Gastrocnemius medialis (tissue), 4 donors: Measurements from ENCODE around the gene SYT7. TPM values are rescaled to one million over a fixed set of nuclear protein-coding genes. Genes with fewer than 3 reads are reported as not detected.

Source experiments
- ATAC-seq, 2 donors: fragments of 150-250 bp; one replicate each; pipeline ENCODE4 v1.9.1; 2016
- DNase-seq, 2 donors: peaks; one replicate each; pipeline ENCODE4 v3.0.0-alpha.2; 2019
- H3K27ac ChIP-seq, 4 donors: fragments of 200-600 bp; sonication (generic); 1 replicate in 1 of 4; 2 replicates in 3 of 4; pipeline ENCODE4 v1.5.1; 2016 to 2018; ENCODE audit warnings: mild to moderate bottlenecking in 2 of 4, moderate library complexity in 1 of 4
- H3K27me3 ChIP-seq, 3 donors: fragments of 200-600 bp; sonication (generic) in 2 of 3; 1 replicate in 1 of 3; 2 replicates in 2 of 3; pipeline versions ENCODE4 v1.5.1 to v1.6.0; 2016 to 2019; ENCODE audit warnings: mild to moderate bottlenecking in 1 of 3, moderate library complexity in 1 of 3
- H3K36me3 ChIP-seq, 2 donors: fragments of 200-600 bp; sonication (generic) in 1 of 2; one replicate each; pipeline ENCODE4 v1.5.1; 2017 to 2018
- H3K4me1 ChIP-seq, 2 donors: fragments of 200-600 bp; sonication (generic) in 1 of 2; one replicate each; pipeline ENCODE4 v1.5.1; 2016 to 2017; ENCODE audit warnings: mild to moderate bottlenecking in 2 of 2
- H3K4me3 ChIP-seq, 4 donors: fragments of 200-600 bp; sonication (generic) in 3 of 4; 1 replicate in 1 of 4; 2 replicates in 3 of 4; pipeline ENCODE4 v1.5.1; 2016 to 2019; ENCODE audit warnings: mild to moderate bottlenecking in 2 of 4
- H3K9me3 ChIP-seq, 3 donors: fragments of 200-600 bp; sonication (generic) in 2 of 3; 1 replicate in 1 of 3; 2 replicates in 2 of 3; pipeline ENCODE4 v1.5.1; 2016 to 2019
- POLR2A ChIP-seq, 2 donors: fragments of 450-650 bp; IDR thresholded peaks; one replicate each; pipeline ENCODE4 v1.6.1; 2017; ENCODE audit warnings: antibody characterized with exemption in 2 of 2, mild to moderate bottlenecking in 2 of 2, moderate library complexity in 2 of 2
- in situ Hi-C, 4 donors: fragments of 200-750 bp; cut with MboI; loops; one replicate each; pipeline versions ENCODE4 v1.15.0 to v1.8.0; 2017; ENCODE audit warnings: low sequenced_read_pairs in 4 of 4
- intact Hi-C: fragments of 100-400 bp; cut with DNase I; formaldehyde crosslinking; loops from one replicate; pipeline ENCODE4 v1.15.1; 2023; ENCODE audit warnings: low total_unique reads
- total RNA-seq, 4 donors: library from RNA; depleted of rRNA; stranded (reverse); fragments of >200 nt; gene quantifications; one replicate each; pipeline versions ENCODE4 v1.1.0 to v1.2.3, GENCODE V29; 2016
- TF ChIP-seq, protein P1 (sequence below), 5 experiments: fragments of 450-650 bp in 3 of 5; fragments of 200-600 bp in 2 of 5; sonication (generic) in 2 of 5; IDR thresholded peaks in 4 of 5; conservative IDR thresholded peaks in 1 of 5; 1 replicate in 4 of 5; 2 replicates in 1 of 5; pipeline ENCODE4 v1.5.1; 2016 to 2019; ENCODE audit warnings: antibody characterized with exemption in 5 of 5, mild to moderate bottlenecking in 3 of 5, moderate library complexity in 3 of 5

Gene SYT7, protein sequence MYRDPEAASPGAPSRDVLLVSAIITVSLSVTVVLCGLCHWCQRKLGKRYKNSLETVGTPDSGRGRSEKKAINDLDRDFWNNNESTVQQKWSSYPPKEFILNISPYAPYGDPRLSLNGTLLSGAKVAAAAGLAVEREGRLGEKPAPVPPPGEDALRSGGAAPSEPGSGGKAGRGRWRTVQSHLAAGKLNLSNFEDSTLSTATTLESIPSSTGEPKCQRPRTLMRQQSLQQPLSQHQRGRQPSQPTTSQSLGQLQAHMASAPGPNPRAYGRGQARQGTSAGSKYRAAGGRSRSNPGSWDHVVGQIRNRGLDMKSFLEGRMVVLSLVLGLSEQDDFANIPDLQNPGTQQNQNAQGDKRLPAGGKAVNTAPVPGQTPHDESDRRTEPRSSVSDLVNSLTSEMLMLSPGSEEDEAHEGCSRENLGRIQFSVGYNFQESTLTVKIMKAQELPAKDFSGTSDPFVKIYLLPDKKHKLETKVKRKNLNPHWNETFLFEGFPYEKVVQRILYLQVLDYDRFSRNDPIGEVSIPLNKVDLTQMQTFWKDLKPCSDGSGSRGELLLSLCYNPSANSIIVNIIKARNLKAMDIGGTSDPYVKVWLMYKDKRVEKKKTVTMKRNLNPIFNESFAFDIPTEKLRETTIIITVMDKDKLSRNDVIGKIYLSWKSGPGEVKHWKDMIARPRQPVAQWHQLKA
- total RNA-seq: 1 to 10 TPM in 2 of 4 donors, under 1 TPM in 2; 0.68 to 4.9 (median 1.4) TPM

DNA sequence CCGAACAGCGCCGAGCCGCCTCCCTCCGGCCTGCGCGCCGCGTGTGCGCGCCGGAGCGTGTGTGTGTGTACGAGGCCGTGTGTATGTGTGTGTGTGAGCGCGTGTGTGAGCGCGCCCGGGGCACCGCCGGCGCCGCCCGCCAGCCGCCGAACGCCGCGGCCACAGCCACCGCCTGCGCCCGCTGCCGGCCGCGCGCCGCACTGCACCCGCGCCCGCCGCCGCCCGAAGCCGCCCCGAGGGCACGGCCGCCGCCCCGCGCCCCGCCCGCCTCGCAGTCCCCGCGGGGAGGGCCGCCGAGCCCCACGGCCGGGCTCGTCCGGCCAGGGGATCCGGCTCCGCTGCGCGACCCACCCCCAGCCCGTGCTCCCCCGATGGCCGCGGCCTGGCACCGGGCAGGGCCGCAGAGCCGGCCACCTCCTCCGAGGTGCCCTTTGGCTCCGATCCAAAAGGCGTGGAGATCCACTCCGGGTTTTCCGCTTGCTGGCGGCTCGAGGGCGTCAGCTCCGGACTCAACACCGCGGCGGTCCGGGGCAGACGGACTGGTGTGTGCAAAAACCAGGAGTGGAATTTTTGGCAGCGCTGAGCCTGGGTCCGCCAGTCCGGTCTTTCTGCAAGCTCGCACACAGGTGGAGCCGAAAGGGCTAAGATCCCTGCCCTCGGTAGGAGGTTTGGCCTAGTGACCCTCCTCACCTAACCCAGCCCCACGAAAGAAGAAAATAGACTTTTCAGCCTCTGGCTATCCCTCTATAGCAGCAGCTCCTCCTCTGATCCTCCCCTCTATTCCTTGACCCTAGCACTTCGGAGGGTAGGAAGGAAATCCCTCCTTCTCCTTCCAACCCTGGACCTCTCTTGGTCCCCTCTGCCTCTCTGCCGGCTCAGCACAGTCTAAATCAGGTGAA, at the start of gene SYT7:
Gene SYT7, minus strand, starts transcription at position 47 of the 899 bp plus-strand sequence. CDS start 256 bp downstream, outside the sequence.
- H3K27me3 ChIP-seq: peaks cover 0 to 2% (median 0%) of the 10 kb centered on the region in 3 donors
- H3K4me3 ChIP-seq: peak within 1 kb of the TSS; percentile 44 to 60 (median 56)
- in situ Hi-C loops (no loop called here), intact Hi-C loops (loop anchor here (1.0 to 2.0 kb wide), 4 partner anchors 18 to 248 kb away; partner anchors contain the start of genes DDB1 and TKFC)
- no peaks in the 10 kb centered on the region for H3K9me3 ChIP-seq
- TF ChIP-seq POLR2A (IDR thresholded peaks at IDR 0.05): no peak
- TF ChIP-seq, protein P1, sequence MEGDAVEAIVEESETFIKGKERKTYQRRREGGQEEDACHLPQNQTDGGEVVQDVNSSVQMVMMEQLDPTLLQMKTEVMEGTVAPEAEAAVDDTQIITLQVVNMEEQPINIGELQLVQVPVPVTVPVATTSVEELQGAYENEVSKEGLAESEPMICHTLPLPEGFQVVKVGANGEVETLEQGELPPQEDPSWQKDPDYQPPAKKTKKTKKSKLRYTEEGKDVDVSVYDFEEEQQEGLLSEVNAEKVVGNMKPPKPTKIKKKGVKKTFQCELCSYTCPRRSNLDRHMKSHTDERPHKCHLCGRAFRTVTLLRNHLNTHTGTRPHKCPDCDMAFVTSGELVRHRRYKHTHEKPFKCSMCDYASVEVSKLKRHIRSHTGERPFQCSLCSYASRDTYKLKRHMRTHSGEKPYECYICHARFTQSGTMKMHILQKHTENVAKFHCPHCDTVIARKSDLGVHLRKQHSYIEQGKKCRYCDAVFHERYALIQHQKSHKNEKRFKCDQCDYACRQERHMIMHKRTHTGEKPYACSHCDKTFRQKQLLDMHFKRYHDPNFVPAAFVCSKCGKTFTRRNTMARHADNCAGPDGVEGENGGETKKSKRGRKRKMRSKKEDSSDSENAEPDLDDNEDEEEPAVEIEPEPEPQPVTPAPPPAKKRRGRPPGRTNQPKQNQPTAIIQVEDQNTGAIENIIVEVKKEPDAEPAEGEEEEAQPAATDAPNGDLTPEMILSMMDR (IDR thresholded peaks at IDR 0.05 in 4 of 5, conservative IDR thresholded peaks at IDR 0.05 in 1 of 5): peak in 4 of 5 experiments; percentile 17 to 79 (median 62)
- peak; percentile 89 to 91 for ATAC-seq
- H3K4me1 ChIP-seq: peaks cover 4 to 5% of the 10 kb centered on the region in 2 donors
- peak within 1 kb of the TSS; percentile 64 to 77 (median 72) for H3K27ac ChIP-seq
- DNase-seq: peak; percentile 91 to 92
- no peaks in the 10 kb centered on the region for H3K36me3 ChIP-seq

DNA sequence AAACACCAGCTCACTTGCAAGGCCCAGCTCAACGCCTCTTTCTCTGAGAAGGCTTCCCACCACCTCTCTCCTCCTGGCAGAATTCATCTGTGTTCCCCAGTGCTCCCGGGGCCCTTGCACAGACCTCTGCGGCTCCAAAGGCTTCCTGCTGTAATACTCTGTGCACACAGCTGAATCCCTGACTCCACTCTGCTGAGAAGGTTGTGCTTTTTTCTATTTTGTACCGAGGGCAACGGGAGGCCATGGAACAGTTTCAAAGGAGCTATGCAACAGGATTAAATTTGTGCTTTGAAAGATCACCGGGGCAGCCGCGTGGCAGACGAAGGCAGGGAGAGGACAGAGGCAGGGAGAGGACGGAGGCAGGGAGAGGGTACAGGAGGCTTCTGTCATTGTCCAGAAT, 49.2 kb upstream of the SYT7 start:
- in situ Hi-C loops: loop anchor here in 2 of 4 donors (10.0 to 25.0 kb wide), 2 partner anchors 155 to 168 kb away; no protein-coding TSS in a partner anchor
- Histone ChIP-seq H3K4me1 (peaks cover 26 to 41% of the 10 kb centered on the region in 2 donors), H3K36me3 (no peaks in the 10 kb centered on the region), H3K4me3 (no peak overlapping the region), H3K9me3 (no peaks in the 10 kb centered on the region), H3K27ac (peak overlapping the region in 3 of 4 donors; percentile 52 to 88 (median 63)), H3K27me3 (no peaks in the 10 kb centered on the region)
- ATAC-seq: peak; percentile 67 to 68
- TF ChIP-seq, protein P1 (IDR thresholded peaks at IDR 0.05 in 4 of 5, conservative IDR thresholded peaks at IDR 0.05 in 1 of 5): no peak
- TF ChIP-seq POLR2A (IDR thresholded peaks at IDR 0.05): no peak
- intact Hi-C loops: no loop called here
- DNase-seq: peak; percentile 23 to 67

DNA sequence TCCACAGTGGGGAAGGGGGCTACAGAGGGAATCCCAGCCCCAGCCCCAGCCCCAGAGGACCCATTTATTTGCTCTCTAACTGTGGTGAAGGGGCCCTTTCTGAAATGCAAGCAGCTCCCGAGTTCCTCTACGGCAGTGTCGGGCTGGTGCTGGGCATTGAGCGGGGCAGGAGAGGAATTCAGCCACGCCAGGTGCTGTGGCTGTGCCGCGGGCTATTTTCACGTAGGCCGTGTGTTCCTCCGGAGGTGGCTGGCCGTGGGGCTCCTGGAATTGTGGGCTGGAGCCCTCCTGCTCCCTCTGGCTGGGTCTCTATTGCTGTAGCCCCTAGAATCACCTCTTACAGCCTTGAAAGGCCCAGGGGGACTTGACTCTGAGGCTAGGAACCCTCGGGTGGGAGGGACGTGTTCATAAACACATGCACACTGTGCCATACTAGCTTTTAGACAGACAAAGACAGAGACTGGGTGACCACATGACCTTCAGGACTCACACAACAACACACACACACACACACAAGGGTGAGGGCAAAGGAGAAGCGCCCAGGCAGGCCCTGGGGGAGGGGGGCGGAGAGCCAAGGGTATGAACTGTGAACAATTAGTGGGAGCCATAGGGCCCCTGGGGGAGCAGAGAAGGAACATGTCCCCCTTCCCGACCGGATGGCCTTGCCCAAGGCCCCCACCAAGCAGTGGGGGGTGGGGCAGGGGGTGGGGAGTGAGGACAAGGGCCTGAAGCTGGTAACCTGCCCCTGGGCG, 48.4 kb upstream of the SYT7 start:
- no peak for DNase-seq
- intact Hi-C loops: no loop called here
- in situ Hi-C loops: loop anchor here in 1 of 4 donors (25.0 kb wide), 1 partner anchor 167 kb away; no protein-coding TSS in a partner anchor

More for the DNA sequence above, 48.4 kb upstream of the SYT7 start:
- TF ChIP-seq, protein P1 (IDR thresholded peaks at IDR 0.05 in 4 of 5, conservative IDR thresholded peaks at IDR 0.05 in 1 of 5): no peak
- no peak for TF ChIP-seq POLR2A (IDR thresholded peaks at IDR 0.05)
- ATAC-seq: no peak
- Histone ChIP-seq H3K9me3 (no peaks in the 10 kb centered on the region), H3K4me3 (no peak overlapping the region), H3K4me1 (peaks cover 26 to 44% of the 10 kb centered on the region in 2 donors), H3K27me3 (no peaks in the 10 kb centered on the region), H3K27ac (peak overlapping the region in 3 of 4 donors; percentile 52 to 88 (median 63)), H3K36me3 (no peaks in the 10 kb centered on the region)
